HepG2 (cell line): ENCODE data around the gene KCNQ1OT1. TPM values are rescaled to one million over a fixed set of nuclear protein-coding genes. Genes with fewer than 3 reads are reported as not detected.
A peak's percentile ranks its signal among the peaks of the same experiment; 100 is the strongest.

Experiments
- ATAC-seq: fragments of 200-7000 bp; cut with Tn5 transposase; 3 replicates; pipeline ENCODE4 v1.9.1; 2020; ENCODE audit warnings: mild to moderate bottlenecking, moderate library complexity
- BruUV-seq: library from RNA; stranded (reverse); fragments of 400-500 nt; replicated peaks from 2 replicates; lab custom pipeline; 2021; lab: Mats Ljungman, UMichigan
- CTCF ChIA-PET: fragments of 300-600 bp; formaldehyde crosslinking; extraction: SDS; loops from one replicate; lab custom pipeline; 2021; ENCODE audit warnings: low total read pairs, inconsistent platforms, low intra/inter-chr PET ratio; lab: Yijun Ruan, JAX
- POLR2A ChIA-PET: fragments of 350-600 bp; sonication (Branson Sonifier 250); formaldehyde crosslinking; loops from one replicate; lab custom pipeline; 2020; ENCODE audit warnings: antibody characterized with exemption, inconsistent platforms; lab: Yijun Ruan, JAX
- DNase-seq: peaks from one replicate; pipeline ENCODE4 v3.0.0-alpha.2; 2015; ENCODE audit warnings: low spot score
- FAIRE-seq: peaks from 3 replicates; lab custom pipeline; 2011; peaks lifted over from hg19 to GRCh38; lab: Jason Lieb, UNC
- H2AFZ ChIP-seq: one replicate; pipeline ENCODE4 v1.6.1; 2011; ENCODE audit warnings: low read length, inconsistent platforms
- H3K27ac ChIP-seq: fragments of 300-600 bp; 3 replicates; pipeline ENCODE4 v1.8.0; 2011; ENCODE audit warnings: mixed run types, mild to moderate bottlenecking, mixed read lengths, low read length, inconsistent platforms; ENCODE audit not compliant: insufficient read depth; ENCODE audit errors: extremely low read length
- H3K27me3 ChIP-seq, 2 experiments: fragments of 200-600 bp in 1 of 2; 2 replicates in 1 of 2; 3 replicates in 1 of 2; pipeline versions ENCODE4 v1.6.0 to v1.8.0; 2011; ENCODE audit warnings: low read length in 2 of 2, mild to moderate bottlenecking in 2 of 2, moderate library complexity in 2 of 2, inconsistent platforms in 1 of 2; ENCODE audit not compliant: insufficient read depth in 2 of 2, control insufficient read depth in 1 of 2
- H3K36me3 ChIP-seq, 2 experiments: fragments of 200-600 bp in 1 of 2; replicated peaks in 1 of 2; 2 replicates in 1 of 2; 3 replicates in 1 of 2; pipeline versions ENCODE4 v1.5.1 to v1.8.0; 2011; ENCODE audit warnings: low read length in 2 of 2, inconsistent platforms in 1 of 2; ENCODE audit not compliant: insufficient read depth in 2 of 2, control insufficient read depth in 1 of 2
- H3K4me1 ChIP-seq: 2 replicates; pipeline ENCODE4 v1.5.1; 2012; ENCODE audit warnings: low read length, inconsistent platforms; ENCODE audit not compliant: insufficient read depth
- H3K4me2 ChIP-seq: 2 replicates; pipeline ENCODE4 v1.6.0; 2011; ENCODE audit warnings: low read depth, low read length, inconsistent platforms
- H3K4me3 ChIP-seq, 3 experiments: fragments of 200-600 bp in 1 of 3; sonication (generic), shearing (Covaris generic) in 1 of 3; replicated peaks in 1 of 3; 2 replicates each; pipeline ENCODE4 v1.5.1; 2011 to 2016; ENCODE audit warnings: low read length in 3 of 3, inconsistent platforms in 2 of 3, low read depth in 2 of 3, mild to moderate bottlenecking in 2 of 3, control low read depth in 1 of 3, mixed read lengths in 1 of 3; ENCODE audit not compliant: insufficient read depth in 1 of 3
- H3K79me2 ChIP-seq: one replicate; pipeline ENCODE4 v1.6.1; 2011; ENCODE audit warnings: low read length, inconsistent platforms; ENCODE audit not compliant: insufficient read depth
- H3K9ac ChIP-seq: 2 replicates; pipeline ENCODE4 v1.6.0; 2011; ENCODE audit warnings: mild to moderate bottlenecking, low read depth, low read length, inconsistent platforms; ENCODE audit not compliant: insufficient read depth
- H3K9me3 ChIP-seq: 2 replicates; pipeline ENCODE4 v1.5.1; 2012; ENCODE audit warnings: mild to moderate bottlenecking, low read length
- H4K20me1 ChIP-seq: 2 replicates; pipeline ENCODE4 v1.6.0; 2011; ENCODE audit warnings: inconsistent platforms, mild to moderate bottlenecking, low read length, moderate library complexity; ENCODE audit not compliant: insufficient read depth
- BCL6 ChIP-seq: IDR thresholded peaks from 2 replicates; pipeline ENCODE4 v1.6.1; 2016; ENCODE audit warnings: missing genetic modification reagents, missing compliant biosample characterization
- FOXP1 ChIP-seq, 2 experiments: fragments of 450-650 bp in 1 of 2; IDR thresholded peaks; 2 replicates each; pipeline ENCODE4 v1.6.1; 2017 to 2018; ENCODE audit warnings: antibody characterized with exemption in 1 of 2
- HNRNPLL ChIP-seq: fragments of 200-400 bp; formaldehyde crosslinking; IDR thresholded peaks from 2 replicates; pipeline ENCODE4 v1.6.1; 2017; ENCODE audit warnings: mild to moderate bottlenecking, low read depth, low read length; ENCODE audit not compliant: poor library complexity, severe bottlenecking
- JARID2 ChIP-seq: sonication (generic); formaldehyde crosslinking; IDR thresholded peaks from 2 replicates; pipeline ENCODE4 v1.8.1; 2023; ENCODE audit warnings: missing genetic modification reagents, inconsistent platforms; ENCODE audit not compliant: insufficient replicate concordance
- JUND ChIP-seq: sonication (generic); formaldehyde crosslinking; IDR thresholded peaks from 2 replicates; pipeline ENCODE4 v1.8.0; 2022; ENCODE audit warnings: mild to moderate bottlenecking, missing genetic modification reagents
- KDM5A ChIP-seq: fragments of 200-600 bp; sonication (generic); IDR thresholded peaks from 2 replicates; pipeline ENCODE4 v1.7.0; 2018; ENCODE audit warnings: antibody characterized with exemption, mild to moderate bottlenecking, low read length, borderline replicate concordance
- MAFK ChIP-seq, 2 experiments: IDR thresholded peaks in 1 of 2; conservative IDR thresholded peaks in 1 of 2; 2 replicates each; pipeline ENCODE4 v1.6.1; 2011; ENCODE audit warnings: improper control_type of control experiment in 2 of 2, low read length in 2 of 2
- PHF21A ChIP-seq: sonication (generic); formaldehyde crosslinking; IDR thresholded peaks from 2 replicates; pipeline ENCODE4 v1.5.0; 2020; ENCODE audit warnings: mild to moderate bottlenecking, missing genetic modification reagents
- RARG ChIP-seq: sonication (generic); formaldehyde crosslinking; IDR thresholded peaks from 2 replicates; pipeline ENCODE4 v1.4.0; 2020; ENCODE audit warnings: low read depth, mild to moderate bottlenecking, missing genetic modification reagents
- RBM22 ChIP-seq: fragments of 200-400 bp; formaldehyde crosslinking; optimal IDR thresholded peaks from 2 replicates; pipeline ENCODE3; 2017; ENCODE audit warnings: mild to moderate bottlenecking, low read length, moderate library complexity
- RNF2 ChIP-seq: fragments of 450-650 bp; conservative IDR thresholded peaks from 2 replicates; pipeline ENCODE4 v1.6.1; 2016; ENCODE audit warnings: low read depth
- XRCC5 ChIP-seq: fragments of 200-400 bp; formaldehyde crosslinking; optimal IDR thresholded peaks from 2 replicates; pipeline ENCODE3; 2017; ENCODE audit warnings: mild to moderate bottlenecking, low read length
- ZNF20 ChIP-seq: sonication (generic); formaldehyde crosslinking; IDR thresholded peaks from 2 replicates; pipeline ENCODE4 v1.4.0; 2020; ENCODE audit warnings: mild to moderate bottlenecking, moderate library complexity, missing genetic modification reagents
- ZNF564 ChIP-seq: sonication (generic); formaldehyde crosslinking; IDR thresholded peaks from 2 replicates; pipeline ENCODE4 v1.8.1; 2023; ENCODE audit warnings: mild to moderate bottlenecking, missing genetic modification reagents
- ZNF660 ChIP-seq: sonication (generic); formaldehyde crosslinking; IDR thresholded peaks from 2 replicates; pipeline ENCODE4 v1.5.1; 2020; ENCODE audit warnings: mild to moderate bottlenecking, low read depth, missing genetic modification reagents, borderline replicate concordance
- ZNF768 ChIP-seq: sonication (generic); formaldehyde crosslinking; IDR thresholded peaks from 2 replicates; pipeline ENCODE4 v1.4.0; 2020; ENCODE audit warnings: missing genetic modification reagents
- ZNF772 ChIP-seq: sonication (generic); formaldehyde crosslinking; IDR thresholded peaks from 2 replicates; pipeline ENCODE4 v1.5.0; 2020; ENCODE audit warnings: mild to moderate bottlenecking, missing genetic modification reagents
- ZNF782 ChIP-seq: sonication (generic); formaldehyde crosslinking; IDR thresholded peaks from 2 replicates; pipeline ENCODE4 v1.4.0; 2020; ENCODE audit warnings: missing genetic modification reagents, mild to moderate bottlenecking, borderline replicate concordance
- ZSCAN22 ChIP-seq: sonication (generic); formaldehyde crosslinking; IDR thresholded peaks from 2 replicates; pipeline ENCODE4 v1.4.0; 2020; ENCODE audit warnings: mild to moderate bottlenecking, missing genetic modification reagents
- WGBS: methylation state at CpG from one replicate; pipeline ENCODE4 v1.1.6; 2017; ENCODE audit warnings: low lambda C conversion rate; 5-methylcytosine and 5-hydroxymethylcytosine counted together
- in situ Hi-C: cut with HindIII; loops from 2 replicates; pipeline ENCODE4 v1.10.0; 2017; ENCODE audit warnings: low pct_unique_long_range_greater_than_20kb; ENCODE audit not compliant: extremely low pct_ligation_motif_present
- intact Hi-C: fragments of 100-400 bp; cut with micrococcal nuclease; formaldehyde crosslinking; loops from one replicate; pipeline ENCODE4 v1.10.0; 2022; ENCODE audit not compliant: unreplicated experiment
- polyA plus RNA-seq, 8 experiments: library from polyadenylated mRNA; depleted of rRNA in 3 of 8; stranded (reverse) in 7 of 8; unstranded in 1 of 8; fragments of >200 nt; fragmentation: Illumina TruSeq in 4 of 8; extraction: Trizol in 4 of 8; gene quantifications; 2 replicates each; pipeline versions ENCODE4 v1.2.1 to v1.2.3, GENCODE V29; 2011 to 2016; ENCODE audit warnings: low read depth in 4 of 8, missing spikeins in 1 of 8, mixed read lengths in 1 of 8; ENCODE audit not compliant: insufficient read depth in 1 of 8
- total RNA-seq, 5 experiments: library from RNA; depleted of rRNA; stranded (reverse); fragments of >200 nt; fragmentation: Illumina TruSeq; extraction: Trizol; gene quantifications; 2 replicates each; pipeline ENCODE4 v1.2.3, GENCODE V29; 2016; ENCODE audit warnings: low read depth in 1 of 5
- TF ChIP-seq, protein P1 (sequence below): sonication (generic); formaldehyde crosslinking; IDR thresholded peaks from 2 replicates; pipeline ENCODE4 v1.4.0; 2020; ENCODE audit warnings: missing genetic modification reagents

KCNQ1OT1 gene
- total and polyA plus RNA-seq, 2 of the 13 experiments (the other 11 are each of a cell fraction or from before 2014, with no cell fraction given): 1.3 to 18.9 TPM

DNA sequence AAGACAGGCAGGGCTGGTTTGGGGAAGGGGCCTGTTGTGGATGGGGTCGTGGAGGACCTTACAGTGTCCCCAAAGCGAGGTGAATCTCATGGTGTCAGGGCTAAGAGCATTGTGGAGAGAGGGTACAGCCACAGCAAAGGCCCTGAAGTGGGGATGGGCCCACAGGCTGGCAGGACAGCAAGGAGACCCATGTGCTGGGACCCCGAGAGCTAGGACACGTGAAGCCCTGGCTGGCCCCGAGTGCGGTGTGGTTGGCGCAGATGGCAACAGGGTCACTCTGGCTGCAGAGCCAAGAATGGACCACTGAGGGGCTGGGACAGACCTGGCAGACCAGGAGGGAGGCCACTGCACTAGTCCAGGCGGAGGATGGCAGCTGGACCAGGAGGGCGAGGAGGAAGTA lies 30.0 kb upstream of the KCNQ1OT1 start (continued):
- TF ChIP-seq JUND (CRISPR knock-in tag) (peak; percentile 45; the same call in 1 of the 2 replicates), ZNF772 (CRISPR knock-in tag) (no peak), ZNF660 (CRISPR knock-in tag) (no peak), ZNF20 (CRISPR knock-in tag) (no peak), RBM22 (peak; percentile 25)

DNA sequence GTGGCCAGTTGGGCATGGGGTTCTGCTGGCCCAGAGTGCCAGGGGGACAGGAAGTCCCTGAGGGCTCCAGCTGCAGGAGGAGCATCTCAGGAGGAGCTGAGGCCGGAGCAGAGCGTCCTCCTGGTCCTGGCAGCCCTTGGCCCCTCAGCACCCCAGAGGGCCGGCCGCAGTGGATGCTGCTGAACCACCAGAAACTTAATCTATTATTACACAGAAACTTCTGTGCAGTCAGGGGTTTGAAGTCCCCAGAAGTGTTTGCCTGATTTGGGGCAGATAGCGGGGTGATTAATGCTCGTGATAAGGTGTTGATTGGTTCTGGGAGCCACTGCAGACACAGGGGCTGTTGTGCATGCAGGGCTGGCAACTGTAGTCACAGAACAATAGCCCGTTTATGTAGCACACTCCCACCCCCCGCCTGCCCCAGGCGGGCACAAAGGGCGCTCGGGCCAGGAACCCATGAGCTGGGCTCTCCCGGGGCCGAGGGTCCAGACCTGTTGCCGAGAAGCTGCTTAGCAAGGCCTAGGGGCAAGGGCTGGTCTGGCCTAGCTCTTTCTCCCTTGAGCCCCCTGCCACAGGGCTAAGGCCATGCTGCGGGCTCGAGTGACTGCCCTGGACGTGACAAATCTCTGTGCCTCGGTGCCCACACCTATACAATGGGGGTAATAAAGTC lies 29.0 kb upstream of the KCNQ1OT1 start:
- peaks cover 82% of the 10 kb centered on the region for H3K4me1 ChIP-seq
- H3K36me3 ChIP-seq: no peaks in the 10 kb centered on the region
- H3K4me3 ChIP-seq: peak overlapping the region; percentile 29 to 82 (median 37); a peak in 5 of 6 replicates
- H3K79me2 ChIP-seq: peaks cover 54% of the 10 kb centered on the region
- H2AFZ ChIP-seq: no peak overlapping the region
- no peaks in the 10 kb centered on the region for H3K9me3 ChIP-seq
- no peaks in the 10 kb centered on the region for H3K27me3 ChIP-seq
- POLR2A ChIA-PET: interaction anchor here (1.0 to 10.7 kb wide), 12 partner anchors 9 to 741 kb away, joined by 3 to 201 read pairs (median 13); partner anchors contain the start of gene KCNQ1OT1
- peak overlapping the region; percentile 99 for H3K27ac ChIP-seq
- peak overlapping the region; percentile 96 for H3K9ac ChIP-seq
- intact Hi-C loops (no loop called here), in situ Hi-C loops (loop anchor here (25.0 kb wide), 1 partner anchor 516 kb away; no protein-coding TSS in a partner anchor)
- no TSS peak for BruUV-seq
- H4K20me1 ChIP-seq: no peaks in the 10 kb centered on the region
- ATAC-seq (peak; percentile 70), DNase-seq (peak; percentile 97), FAIRE-seq (peak; percentile 86)
- H3K4me2 ChIP-seq: peak overlapping the region; percentile 96
- CTCF ChIA-PET: no interaction called here
- 4% methylated on average over 3 of the region's 18 CpGs for WGBS
- TF ChIP-seq ZNF768 (CRISPR knock-in tag) (peak; percentile 64), HNRNPLL (peak; percentile 43), KDM5A (no peak), ZNF782 (CRISPR knock-in tag) (0 out of 2 replicates have a peak, but pooled peaks have one; percentile 47), PHF21A (CRISPR knock-in tag) (peak; percentile 97), FOXP1 (IDR thresholded peaks at IDR 0.05) (peak; percentile 89), FOXP1 (CRISPR knock-in tag; IDR thresholded peaks at IDR 0.05) (peak; percentile 74), JARID2 (CRISPR knock-in tag) (no peak), XRCC5 (peak; percentile 88), MAFK (conservative IDR thresholded peaks at IDR 0.05 in 1 of 2, IDR thresholded peaks at IDR 0.05 in 1 of 2; ENCODE audit: low read length in 2 of 2) (no peak), ZNF564 (CRISPR knock-in tag) (0 out of 2 replicates have a peak, but pooled peaks have one; percentile 17), RARG (CRISPR knock-in tag) (no peak), RNF2 (no peak), BCL6 (CRISPR knock-in tag) (peak; percentile 29; the same call in 1 of the 2 replicates), ZSCAN22 (0 out of 2 replicates have a peak, but pooled peaks have one; percentile 27)
- TF ChIP-seq, protein P1, sequence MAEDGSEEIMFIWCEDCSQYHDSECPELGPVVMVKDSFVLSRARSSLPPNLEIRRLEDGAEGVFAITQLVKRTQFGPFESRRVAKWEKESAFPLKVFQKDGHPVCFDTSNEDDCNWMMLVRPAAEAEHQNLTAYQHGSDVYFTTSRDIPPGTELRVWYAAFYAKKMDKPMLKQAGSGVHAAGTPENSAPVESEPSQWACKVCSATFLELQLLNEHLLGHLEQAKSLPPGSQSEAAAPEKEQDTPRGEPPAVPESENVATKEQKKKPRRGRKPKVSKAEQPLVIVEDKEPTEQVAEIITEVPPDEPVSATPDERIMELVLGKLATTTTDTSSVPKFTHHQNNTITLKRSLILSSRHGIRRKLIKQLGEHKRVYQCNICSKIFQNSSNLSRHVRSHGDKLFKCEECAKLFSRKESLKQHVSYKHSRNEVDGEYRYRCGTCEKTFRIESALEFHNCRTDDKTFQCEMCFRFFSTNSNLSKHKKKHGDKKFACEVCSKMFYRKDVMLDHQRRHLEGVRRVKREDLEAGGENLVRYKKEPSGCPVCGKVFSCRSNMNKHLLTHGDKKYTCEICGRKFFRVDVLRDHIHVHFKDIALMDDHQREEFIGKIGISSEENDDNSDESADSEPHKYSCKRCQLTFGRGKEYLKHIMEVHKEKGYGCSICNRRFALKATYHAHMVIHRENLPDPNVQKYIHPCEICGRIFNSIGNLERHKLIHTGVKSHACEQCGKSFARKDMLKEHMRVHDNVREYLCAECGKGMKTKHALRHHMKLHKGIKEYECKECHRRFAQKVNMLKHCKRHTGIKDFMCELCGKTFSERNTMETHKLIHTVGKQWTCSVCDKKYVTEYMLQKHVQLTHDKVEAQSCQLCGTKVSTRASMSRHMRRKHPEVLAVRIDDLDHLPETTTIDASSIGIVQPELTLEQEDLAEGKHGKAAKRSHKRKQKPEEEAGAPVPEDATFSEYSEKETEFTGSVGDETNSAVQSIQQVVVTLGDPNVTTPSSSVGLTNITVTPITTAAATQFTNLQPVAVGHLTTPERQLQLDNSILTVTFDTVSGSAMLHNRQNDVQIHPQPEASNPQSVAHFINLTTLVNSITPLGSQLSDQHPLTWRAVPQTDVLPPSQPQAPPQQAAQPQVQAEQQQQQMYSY (CRISPR knock-in tag): no peak
